ENCODE data around the gene NPIPB6.

DNA sequence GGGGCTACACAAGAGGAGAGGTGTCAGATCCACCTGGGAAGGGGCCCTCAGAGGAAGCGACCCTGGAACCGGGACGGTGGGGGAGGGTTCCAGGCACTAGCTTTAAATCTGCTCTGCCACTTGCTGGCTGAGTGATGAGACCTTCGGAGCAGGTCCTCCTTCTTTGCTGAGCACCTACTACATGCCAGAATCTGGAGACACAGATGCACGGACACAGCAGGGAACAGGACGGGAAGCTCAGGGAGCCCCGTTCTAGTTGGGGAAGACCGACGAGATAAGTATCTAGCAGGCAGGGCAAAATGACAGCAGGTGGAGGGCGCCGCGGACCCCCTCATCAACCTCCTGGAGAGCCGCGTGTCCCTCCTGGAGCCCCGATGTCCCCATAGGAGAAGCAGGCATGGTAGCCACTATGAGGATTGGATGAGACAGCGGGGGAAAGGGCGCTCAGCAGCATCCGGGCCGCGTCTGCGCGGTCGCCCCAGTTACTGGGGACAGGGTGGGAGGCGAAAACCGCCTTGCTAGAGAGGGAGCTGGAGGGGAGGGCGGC lies 43.8 kb downstream of the NPIPB6 start:
- TF ChIP-seq, protein P1, sequence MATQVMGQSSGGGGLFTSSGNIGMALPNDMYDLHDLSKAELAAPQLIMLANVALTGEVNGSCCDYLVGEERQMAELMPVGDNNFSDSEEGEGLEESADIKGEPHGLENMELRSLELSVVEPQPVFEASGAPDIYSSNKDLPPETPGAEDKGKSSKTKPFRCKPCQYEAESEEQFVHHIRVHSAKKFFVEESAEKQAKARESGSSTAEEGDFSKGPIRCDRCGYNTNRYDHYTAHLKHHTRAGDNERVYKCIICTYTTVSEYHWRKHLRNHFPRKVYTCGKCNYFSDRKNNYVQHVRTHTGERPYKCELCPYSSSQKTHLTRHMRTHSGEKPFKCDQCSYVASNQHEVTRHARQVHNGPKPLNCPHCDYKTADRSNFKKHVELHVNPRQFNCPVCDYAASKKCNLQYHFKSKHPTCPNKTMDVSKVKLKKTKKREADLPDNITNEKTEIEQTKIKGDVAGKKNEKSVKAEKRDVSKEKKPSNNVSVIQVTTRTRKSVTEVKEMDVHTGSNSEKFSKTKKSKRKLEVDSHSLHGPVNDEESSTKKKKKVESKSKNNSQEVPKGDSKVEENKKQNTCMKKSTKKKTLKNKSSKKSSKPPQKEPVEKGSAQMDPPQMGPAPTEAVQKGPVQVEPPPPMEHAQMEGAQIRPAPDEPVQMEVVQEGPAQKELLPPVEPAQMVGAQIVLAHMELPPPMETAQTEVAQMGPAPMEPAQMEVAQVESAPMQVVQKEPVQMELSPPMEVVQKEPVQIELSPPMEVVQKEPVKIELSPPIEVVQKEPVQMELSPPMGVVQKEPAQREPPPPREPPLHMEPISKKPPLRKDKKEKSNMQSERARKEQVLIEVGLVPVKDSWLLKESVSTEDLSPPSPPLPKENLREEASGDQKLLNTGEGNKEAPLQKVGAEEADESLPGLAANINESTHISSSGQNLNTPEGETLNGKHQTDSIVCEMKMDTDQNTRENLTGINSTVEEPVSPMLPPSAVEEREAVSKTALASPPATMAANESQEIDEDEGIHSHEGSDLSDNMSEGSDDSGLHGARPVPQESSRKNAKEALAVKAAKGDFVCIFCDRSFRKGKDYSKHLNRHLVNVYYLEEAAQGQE (IDR thresholded peaks at IDR 0.05; ENCODE audit: low read depth): no peak
- TF ChIP-seq POLR2A (IDR thresholded peaks at IDR 0.05; ENCODE audit: borderline replicate concordance, extremely low read depth, insufficient read depth, insufficient read length) (no peak), POLR2AphosphoS5 (IDR thresholded peaks at IDR 0.05; ENCODE audit: low read depth, low read length) (no peak), SIN3A (IDR thresholded peaks at IDR 0.05; ENCODE audit: low read depth) (no peak), SP1 (IDR thresholded peaks at IDR 0.05; ENCODE audit: low read depth) (no peak), CEBPB (IDR thresholded peaks at IDR 0.05; ENCODE audit: low read depth) (no peak)
- TF ChIP-seq, protein P2, sequence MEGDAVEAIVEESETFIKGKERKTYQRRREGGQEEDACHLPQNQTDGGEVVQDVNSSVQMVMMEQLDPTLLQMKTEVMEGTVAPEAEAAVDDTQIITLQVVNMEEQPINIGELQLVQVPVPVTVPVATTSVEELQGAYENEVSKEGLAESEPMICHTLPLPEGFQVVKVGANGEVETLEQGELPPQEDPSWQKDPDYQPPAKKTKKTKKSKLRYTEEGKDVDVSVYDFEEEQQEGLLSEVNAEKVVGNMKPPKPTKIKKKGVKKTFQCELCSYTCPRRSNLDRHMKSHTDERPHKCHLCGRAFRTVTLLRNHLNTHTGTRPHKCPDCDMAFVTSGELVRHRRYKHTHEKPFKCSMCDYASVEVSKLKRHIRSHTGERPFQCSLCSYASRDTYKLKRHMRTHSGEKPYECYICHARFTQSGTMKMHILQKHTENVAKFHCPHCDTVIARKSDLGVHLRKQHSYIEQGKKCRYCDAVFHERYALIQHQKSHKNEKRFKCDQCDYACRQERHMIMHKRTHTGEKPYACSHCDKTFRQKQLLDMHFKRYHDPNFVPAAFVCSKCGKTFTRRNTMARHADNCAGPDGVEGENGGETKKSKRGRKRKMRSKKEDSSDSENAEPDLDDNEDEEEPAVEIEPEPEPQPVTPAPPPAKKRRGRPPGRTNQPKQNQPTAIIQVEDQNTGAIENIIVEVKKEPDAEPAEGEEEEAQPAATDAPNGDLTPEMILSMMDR (IDR thresholded peaks at IDR 0.05 in 2 of 3, conservative IDR thresholded peaks at IDR 0.05 in 1 of 3; ENCODE audit: borderline replicate concordance in 1 of 3, insufficient read depth in 1 of 3, low read depth in 2 of 3, low read length in 2 of 3): no peak
- TF ChIP-seq, protein P3, sequence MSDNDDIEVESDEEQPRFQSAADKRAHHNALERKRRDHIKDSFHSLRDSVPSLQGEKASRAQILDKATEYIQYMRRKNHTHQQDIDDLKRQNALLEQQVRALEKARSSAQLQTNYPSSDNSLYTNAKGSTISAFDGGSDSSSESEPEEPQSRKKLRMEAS (IDR thresholded peaks at IDR 0.05): no peak
